ENCODE measurements around the gene COX4I1. TPM values are rescaled to one million over a fixed set of nuclear protein-coding genes. Genes with fewer than 3 reads are reported as not detected.

Gene COX4I1
- total RNA-seq, 1 donor from 2014 or later, result 430 TPM

GRCh38 chr16:85829751-85830445 lies 30.4 kb downstream of the COX4I1 start:
- TF ChIP-seq CTCF (IDR thresholded peaks at IDR 0.05) (no peak), POLR2AphosphoS5 (IDR thresholded peaks at IDR 0.05; ENCODE audit: insufficient read depth in 1 of 2, low read depth in 1 of 2) (no peak), POLR2A (IDR thresholded peaks at IDR 0.05) (no peak)
- Histone ChIP-seq H3K27me3 (no peaks in the 10 kb centered on the region), H3K4me1 (no peaks in the 10 kb centered on the region), H3K9me3 (no peaks in the 10 kb centered on the region), H3K4me3 (no peak overlapping the region), H3K27ac (no peak overlapping the region), H3K36me3 (no peaks in the 10 kb centered on the region)
- intact Hi-C loops (cut with DNase I), result loop anchor here (10.0 kb wide), 1 partner anchor 695 kb away; no protein-coding TSS in a partner anchor
- no peak for DNase-seq (ENCODE audit: extremely low spot score in 2 of 2)

- Histone ChIP-seq H3K4me3 (no peak overlapping the region), H3K4me1 (no peaks in the 10 kb centered on the region), H3K27me3 (no peaks in the 10 kb centered on the region), H3K9me3 (no peaks in the 10 kb centered on the region), H3K27ac (no peak overlapping the region), H3K36me3 (no peaks in the 10 kb centered on the region)
- TF ChIP-seq POLR2A (IDR thresholded peaks at IDR 0.05) (no peak), POLR2AphosphoS5 (IDR thresholded peaks at IDR 0.05; ENCODE audit: insufficient read depth in 1 of 2, low read depth in 1 of 2) (no peak), CTCF (IDR thresholded peaks at IDR 0.05) (no peak)
- intact Hi-C loops (cut with DNase I), result no loop called here
- DNase-seq (ENCODE audit: extremely low spot score in 2 of 2), result no peak
Observed at GRCh38 chr16:85830821-85831220, 31.3 kb downstream of the COX4I1 start.

- Histone ChIP-seq H3K4me1 (no peaks in the 10 kb centered on the region), H3K27ac (no peak overlapping the region), H3K36me3 (no peaks in the 10 kb centered on the region), H3K9me3 (no peaks in the 10 kb centered on the region), H3K27me3 (no peaks in the 10 kb centered on the region), H3K4me3 (no peak overlapping the region)
- TF ChIP-seq CTCF (IDR thresholded peaks at IDR 0.05) (no peak), POLR2A (IDR thresholded peaks at IDR 0.05) (no peak), POLR2AphosphoS5 (IDR thresholded peaks at IDR 0.05; ENCODE audit: insufficient read depth in 1 of 2, low read depth in 1 of 2) (no peak)
- intact Hi-C loops (cut with DNase I), result no loop called here
- DNase-seq (ENCODE audit: extremely low spot score in 2 of 2), result no peak
Observed at GRCh38 chr16:85832570-85833218, 33.2 kb downstream of the COX4I1 start.

GRCh38 chr16:85833219-85833920 lies 33.9 kb downstream of the COX4I1 start:
- Histone ChIP-seq H3K4me1 (no peaks in the 10 kb centered on the region), H3K9me3 (no peaks in the 10 kb centered on the region), H3K36me3 (no peaks in the 10 kb centered on the region), H3K27me3 (no peaks in the 10 kb centered on the region), H3K27ac (no peak overlapping the region), H3K4me3 (no peak overlapping the region)
- TF ChIP-seq POLR2A (IDR thresholded peaks at IDR 0.05) (no peak), POLR2AphosphoS5 (IDR thresholded peaks at IDR 0.05; ENCODE audit: insufficient read depth in 1 of 2, low read depth in 1 of 2) (no peak), CTCF (IDR thresholded peaks at IDR 0.05) (no peak)
- no peak for DNase-seq (ENCODE audit: extremely low spot score in 2 of 2)
- intact Hi-C loops (cut with DNase I), result no loop called here
